ENCODE data around the gene PGF. TPM values are rescaled to one million over a fixed set of nuclear protein-coding genes. Genes with fewer than 3 reads are reported as not detected.

Gene PGF
- total RNA-seq, 1 donor from 2014 or later: 4.7 TPM

DNA sequence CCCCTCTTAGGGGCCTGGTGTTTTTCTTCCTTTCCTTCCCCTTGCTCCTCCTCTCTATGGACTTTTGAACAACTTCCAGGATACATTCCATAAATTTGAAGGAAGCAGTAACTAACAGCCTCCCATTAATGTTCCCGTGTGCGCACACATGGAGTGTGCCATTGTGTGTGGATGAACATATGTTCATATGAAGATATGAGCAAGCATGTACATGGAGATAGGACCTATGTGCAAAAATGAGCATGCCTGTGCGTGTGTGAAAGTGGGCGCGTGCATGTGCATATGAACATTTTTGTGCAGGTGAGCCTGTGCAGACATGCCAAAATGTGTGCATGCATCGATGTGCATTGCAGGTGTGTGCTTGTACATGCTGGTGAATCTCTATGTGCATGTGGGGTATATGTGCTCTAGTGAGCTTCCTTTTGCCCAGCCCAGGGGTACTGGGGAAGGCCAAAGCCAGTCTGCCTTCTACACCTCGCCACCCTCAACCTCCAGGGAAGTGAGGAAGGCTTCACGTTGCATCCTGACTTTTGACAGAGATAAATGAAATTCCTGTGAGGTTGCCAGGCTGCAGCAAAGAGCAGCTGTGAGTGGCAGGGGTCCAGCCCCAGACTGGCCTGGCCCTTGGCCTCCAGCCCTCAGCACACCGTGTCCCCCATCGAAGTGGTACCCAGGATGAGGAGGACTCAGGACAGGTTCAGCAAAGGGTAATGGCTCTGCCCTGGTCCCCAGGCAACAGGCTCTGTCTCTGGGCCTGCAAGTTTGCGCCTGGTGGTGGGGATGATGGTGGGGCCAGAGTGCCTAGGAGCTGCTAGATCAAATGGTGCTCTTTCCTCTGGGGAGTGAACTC, 21.1 kb upstream of the PGF start:
- no peak overlapping the region for H3K4me3 ChIP-seq
- ATAC-seq (no peak), DNase-seq (no peak)
- H3K36me3 ChIP-seq: no peaks in the 10 kb centered on the region
- no peaks in the 10 kb centered on the region for H3K27me3 ChIP-seq
- H3K4me1 ChIP-seq: peaks cover 15% of the 10 kb centered on the region
- TF ChIP-seq, protein P1, sequence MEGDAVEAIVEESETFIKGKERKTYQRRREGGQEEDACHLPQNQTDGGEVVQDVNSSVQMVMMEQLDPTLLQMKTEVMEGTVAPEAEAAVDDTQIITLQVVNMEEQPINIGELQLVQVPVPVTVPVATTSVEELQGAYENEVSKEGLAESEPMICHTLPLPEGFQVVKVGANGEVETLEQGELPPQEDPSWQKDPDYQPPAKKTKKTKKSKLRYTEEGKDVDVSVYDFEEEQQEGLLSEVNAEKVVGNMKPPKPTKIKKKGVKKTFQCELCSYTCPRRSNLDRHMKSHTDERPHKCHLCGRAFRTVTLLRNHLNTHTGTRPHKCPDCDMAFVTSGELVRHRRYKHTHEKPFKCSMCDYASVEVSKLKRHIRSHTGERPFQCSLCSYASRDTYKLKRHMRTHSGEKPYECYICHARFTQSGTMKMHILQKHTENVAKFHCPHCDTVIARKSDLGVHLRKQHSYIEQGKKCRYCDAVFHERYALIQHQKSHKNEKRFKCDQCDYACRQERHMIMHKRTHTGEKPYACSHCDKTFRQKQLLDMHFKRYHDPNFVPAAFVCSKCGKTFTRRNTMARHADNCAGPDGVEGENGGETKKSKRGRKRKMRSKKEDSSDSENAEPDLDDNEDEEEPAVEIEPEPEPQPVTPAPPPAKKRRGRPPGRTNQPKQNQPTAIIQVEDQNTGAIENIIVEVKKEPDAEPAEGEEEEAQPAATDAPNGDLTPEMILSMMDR (IDR thresholded peaks at IDR 0.05): no peak
- H3K27ac ChIP-seq: no peak overlapping the region
- intact Hi-C loops (cut with DNase I): no loop called here
- H3K9me3 ChIP-seq: no peaks in the 10 kb centered on the region

DNA sequence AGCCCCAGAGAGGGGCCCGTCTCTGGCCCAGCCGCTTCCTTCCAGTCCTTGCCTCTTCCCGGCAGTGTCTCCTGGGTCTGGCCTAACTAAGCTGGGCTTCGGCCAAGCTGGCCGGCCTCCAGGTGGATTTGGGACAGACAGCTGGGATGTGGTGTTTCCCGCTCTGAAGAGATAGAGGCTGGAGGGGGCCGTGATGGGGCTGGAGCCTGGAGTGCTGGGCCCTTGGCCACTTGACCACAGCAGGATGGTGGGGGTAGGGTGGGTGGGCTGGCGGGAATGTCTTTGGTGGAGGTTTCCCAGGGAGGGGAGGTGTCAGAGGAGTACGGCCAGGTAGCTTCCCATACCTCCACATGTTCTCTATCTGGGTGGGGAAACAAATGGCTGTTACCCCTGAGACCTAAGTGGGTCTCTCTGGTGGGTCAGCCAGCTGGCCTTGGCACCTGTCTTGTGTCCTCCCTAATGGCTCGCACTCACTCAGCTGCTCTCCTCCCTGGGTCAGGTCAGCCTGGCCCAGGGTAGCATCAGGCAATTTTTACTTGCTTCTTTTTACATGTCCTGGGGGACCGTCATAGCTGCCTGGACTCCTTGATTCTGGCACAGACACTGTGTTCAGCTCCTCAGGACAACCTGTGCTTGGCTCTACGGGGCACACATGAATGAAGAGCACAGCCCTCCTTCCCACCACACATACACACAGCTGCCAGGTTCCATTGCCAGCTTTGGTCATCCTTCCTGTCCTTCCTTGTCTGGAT, 19.8 kb upstream of the PGF start:
- TF ChIP-seq, protein P1 (IDR thresholded peaks at IDR 0.05): no peak
- Histone ChIP-seq H3K27me3 (no peaks in the 10 kb centered on the region), H3K27ac (peak overlapping the region; percentile 42), H3K9me3 (no peaks in the 10 kb centered on the region), H3K4me3 (no peak overlapping the region), H3K4me1 (peaks cover 9% of the 10 kb centered on the region), H3K36me3 (no peaks in the 10 kb centered on the region)
- ATAC-seq: peak; percentile 20
- intact Hi-C loops (cut with DNase I): no loop called here
- DNase-seq: peak; percentile 69

DNA sequence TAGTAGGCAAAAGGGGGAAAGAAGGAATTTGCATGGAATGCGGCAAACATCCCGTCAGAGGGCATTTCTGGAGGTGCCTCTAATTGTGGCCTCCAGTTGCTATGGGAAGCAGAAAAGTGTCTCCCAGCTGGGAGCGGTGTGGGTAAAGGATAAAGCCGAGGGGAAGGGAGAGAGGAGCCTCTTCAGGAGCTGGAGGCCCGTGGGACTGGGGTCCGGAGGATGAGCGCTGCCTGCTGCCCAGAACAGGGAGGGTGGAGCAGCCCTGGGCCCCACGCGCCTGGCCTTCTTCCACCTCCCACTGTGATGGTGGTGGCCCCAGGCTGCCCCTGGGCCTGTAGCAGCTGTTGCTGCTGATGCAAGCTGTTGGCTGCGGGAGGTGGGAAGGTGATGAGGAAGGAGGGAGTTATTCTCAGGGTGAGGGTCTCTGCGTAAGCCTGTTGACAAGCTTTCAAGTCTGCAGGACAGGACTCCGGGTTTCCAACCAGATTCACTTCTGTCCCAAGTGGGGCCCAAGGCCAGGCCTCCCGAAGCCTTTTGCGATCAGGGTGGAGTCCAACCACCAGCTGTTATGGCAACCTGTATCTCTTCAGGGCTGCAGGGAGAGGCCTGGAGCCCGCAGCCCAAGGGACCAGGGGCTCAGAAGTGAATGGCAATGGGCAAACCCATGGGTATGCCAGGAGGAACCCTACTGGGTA, 19.1 kb upstream of the PGF start:
- intact Hi-C loops (cut with DNase I): no loop called here
- Histone ChIP-seq H3K4me1 (peaks cover 9% of the 10 kb centered on the region), H3K4me3 (no peak overlapping the region), H3K27me3 (no peaks in the 10 kb centered on the region), H3K9me3 (no peaks in the 10 kb centered on the region), H3K36me3 (no peaks in the 10 kb centered on the region), H3K27ac (peak overlapping the region; percentile 42)
- TF ChIP-seq, protein P1 (IDR thresholded peaks at IDR 0.05): no peak
- ATAC-seq (no peak), DNase-seq (no peak)

DNA sequence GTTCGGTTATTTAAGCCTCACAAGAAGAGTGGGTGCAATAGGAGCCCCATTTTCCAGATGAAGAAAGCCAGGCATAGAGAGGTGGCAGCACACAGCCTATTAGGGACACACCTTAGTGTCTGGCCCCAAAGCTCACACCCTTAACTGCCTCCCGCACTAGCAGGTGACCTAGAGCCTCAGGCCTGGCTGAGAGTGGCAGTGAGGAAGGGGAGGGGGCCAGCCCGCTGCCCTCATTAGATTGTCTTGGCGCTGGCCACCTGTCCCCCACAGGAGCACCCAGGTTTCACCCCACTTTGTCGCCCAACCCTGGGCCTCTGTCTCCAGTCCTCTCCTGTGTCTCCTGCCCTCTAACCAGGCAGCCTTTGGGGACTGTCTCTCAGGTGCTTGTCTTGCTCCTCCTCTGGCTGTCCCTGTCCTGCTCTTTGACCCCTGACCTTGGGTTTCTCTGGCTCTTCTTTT, 18.5 kb upstream of the PGF start:
- H3K36me3 ChIP-seq: no peaks in the 10 kb centered on the region
- TF ChIP-seq, protein P1 (IDR thresholded peaks at IDR 0.05): no peak
- ATAC-seq (no peak), DNase-seq (no peak)
- no peak overlapping the region for H3K4me3 ChIP-seq
- peaks cover 9% of the 10 kb centered on the region for H3K4me1 ChIP-seq
- no peaks in the 10 kb centered on the region for H3K27me3 ChIP-seq
- no peak overlapping the region for H3K27ac ChIP-seq
- intact Hi-C loops (cut with DNase I): no loop called here
- no peaks in the 10 kb centered on the region for H3K9me3 ChIP-seq

DNA sequence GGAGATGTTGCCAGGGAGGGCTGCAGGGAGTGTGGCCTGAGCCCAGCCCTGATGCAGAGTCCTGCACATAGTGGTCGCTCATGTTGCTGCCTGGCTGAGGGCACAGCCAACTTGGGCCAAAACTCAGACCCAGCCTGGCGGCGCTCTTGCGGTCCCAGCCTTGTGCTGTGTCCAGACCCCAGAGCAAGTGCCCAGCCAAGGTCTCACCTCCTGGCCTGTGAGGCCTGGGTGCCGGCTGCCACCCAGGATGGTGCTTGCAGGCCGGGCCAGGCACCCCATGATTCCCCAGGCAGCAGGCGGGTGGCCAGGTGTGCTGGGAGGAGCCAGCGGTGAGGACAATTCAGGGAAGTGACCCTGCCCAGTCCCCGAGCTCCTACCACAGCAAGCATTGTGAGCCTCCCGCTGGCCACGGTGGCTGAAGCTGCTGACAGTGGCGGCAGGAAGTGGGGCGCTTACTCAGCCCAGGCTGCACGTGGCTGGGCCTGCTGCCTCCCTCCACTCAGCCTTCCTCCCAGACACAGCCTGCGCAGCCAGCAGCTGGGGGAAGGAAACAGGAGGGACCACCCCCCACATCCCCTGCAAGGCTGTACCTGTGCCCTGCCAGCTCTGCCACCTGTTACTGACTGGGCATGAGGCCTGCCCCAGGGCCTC, 17.7 kb upstream of the PGF start:
- intact Hi-C loops (cut with DNase I): no loop called here
- H3K27ac ChIP-seq: peak overlapping the region; percentile 17
- H3K4me3 ChIP-seq: no peak overlapping the region
- ATAC-seq (peak; percentile 62), DNase-seq (peak; percentile 71)
- TF ChIP-seq, protein P1 (IDR thresholded peaks at IDR 0.05): no peak
- peaks cover 9% of the 10 kb centered on the region for H3K4me1 ChIP-seq
- H3K36me3 ChIP-seq: no peaks in the 10 kb centered on the region
- H3K27me3 ChIP-seq: no peaks in the 10 kb centered on the region
- H3K9me3 ChIP-seq: no peaks in the 10 kb centered on the region

Data from upper lobe of right lung (tissue), 1 donor.